Activated CD4-positive, alpha-beta T cell treated with anti-CD3 and anti-CD28 coated beads, Interleukin-2, Interleukin-4, amounts not matched to agents 100 ng/mL and 50 ng/mL, durations not matched to agents 16 hours and 8 hours (primary cell): Measurements from ENCODE around the gene TCF20.
A peak's percentile ranks its signal among the peaks of the same experiment; 100 is the strongest.

Experiments used
- DNase-seq: peaks from one replicate; pipeline ENCODE4 v3.0.0-alpha.2; 2020; ENCODE audit warnings: low spot score

The TCF20 gene

GRCh38 chr22:42282252-42282942 lies 11.9 kb upstream of the TCF20 start:
- no peak for DNase-seq

GRCh38 chr22:42281706-42282251 lies 11.3 kb upstream of the TCF20 start:
- DNase-seq = no peak

- no peak for DNase-seq
Observed at GRCh38 chr22:42281284-42281683, 10.8 kb upstream of the TCF20 start.

GRCh38 chr22:42280836-42281235 lies 10.4 kb upstream of the TCF20 start:
- DNase-seq = no peak

- no peak for DNase-seq
Observed at GRCh38 chr22:42280140-42280539, 9.7 kb upstream of the TCF20 start.

GRCh38 chr22:42279425-42280020 lies 9.1 kb upstream of the TCF20 start:
- no peak for DNase-seq

- no peak for DNase-seq
Observed at GRCh38 chr22:42277988-42278776, 7.7 kb upstream of the TCF20 start.

- no peak for DNase-seq
Observed at GRCh38 chr22:42277232-42277753, 6.8 kb upstream of the TCF20 start.

GRCh38 chr22:42275970-42276369 lies 5.5 kb upstream of the TCF20 start:
- no peak for DNase-seq

- DNase-seq = no peak
Observed at GRCh38 chr22:42275176-42275575, 4.7 kb upstream of the TCF20 start.

GRCh38 chr22:42273855-42274451 lies 3.5 kb upstream of the TCF20 start:
- DNase-seq = no peak

- no peak for DNase-seq
Observed at GRCh38 chr22:42272431-42272999, 2.1 kb upstream of the TCF20 start.

GRCh38 chr22:42271906-42272305 lies 1.5 kb upstream of the TCF20 start:
- no peak for DNase-seq

GRCh38 chr22:42271191-42271813 lies 849 bp upstream of the TCF20 start:
- no peak for DNase-seq

- peak; percentile 7 for DNase-seq
Observed at GRCh38 chr22:42270176-42270509, 310 bp downstream of the TCF20 start.

GRCh38 chr22:42269432-42270175 lies 849 bp downstream of the TCF20 start:
- peak; percentile 75 for DNase-seq

GRCh38 chr22:42268852-42269410 lies 1.5 kb downstream of the TCF20 start:
- DNase-seq = peak; percentile 11

- DNase-seq = no peak
Observed at GRCh38 chr22:42265321-42265720, 5.1 kb downstream of the TCF20 start.

- DNase-seq = no peak
Observed at GRCh38 chr22:42263944-42264343, 6.5 kb downstream of the TCF20 start.

GRCh38 chr22:42262964-42263363 lies 7.5 kb downstream of the TCF20 start:
- no peak for DNase-seq
